Activated CD8-positive, alpha-beta memory T cell treated with anti-CD3 and anti-CD28 coated beads for 1 hour (primary cell): ENCODE data around the gene HAO1.
"Not testable (repeated sequence)": the region's sequence is repeated elsewhere in the genome, so short reads cannot be mapped to it uniquely, and the experiment has no call there.

ENCODE experiments used
- DNase-seq, 2 donors: peaks; one replicate each; pipeline ENCODE4 v3.0.0-alpha.2; 2020; ENCODE audit warnings: low read depth in 1 of 2; ENCODE audit errors: extremely low read depth in 1 of 2

Gene HAO1

GRCh38 chr20:7940341-7940740 lies at the start of gene HAO1:
TSS of gene HAO1 (minus strand) at chr20:7940458. CDS start at chr20:7940422, 36 bp downstream.
- no peak for DNase-seq

- no peak for DNase-seq
Measured at GRCh38 chr20:7989379-7989778, 49.1 kb upstream of the HAO1 start.

- DNase-seq: no peak
Measured at GRCh38 chr20:7985916-7986315, 45.7 kb upstream of the HAO1 start.

GRCh38 chr20:7984192-7984591 lies 43.9 kb upstream of the HAO1 start:
- DNase-seq: no peak

- DNase-seq: no peak
Measured at GRCh38 chr20:7981374-7981773, 41.1 kb upstream of the HAO1 start.

- no peak for DNase-seq
Measured at GRCh38 chr20:7980332-7981046, 40.2 kb upstream of the HAO1 start.

GRCh38 chr20:7977709-7978108 lies 37.5 kb upstream of the HAO1 start:
- DNase-seq: no peak

GRCh38 chr20:7975851-7976414 lies 35.7 kb upstream of the HAO1 start:
- no peak for DNase-seq

- no peak for DNase-seq
Measured at GRCh38 chr20:7974785-7975435, 34.7 kb upstream of the HAO1 start.

- DNase-seq: no peak
Measured at GRCh38 chr20:7971536-7972280, 31.4 kb upstream of the HAO1 start.

- no peak for DNase-seq
Measured at GRCh38 chr20:7967199-7967844, 27.1 kb upstream of the HAO1 start.

- DNase-seq: no peak
Measured at GRCh38 chr20:7966176-7966575, 25.9 kb upstream of the HAO1 start.

GRCh38 chr20:7959484-7959883 lies 19.2 kb upstream of the HAO1 start:
- no peak for DNase-seq

- DNase-seq: not testable (repeated sequence)
Measured at GRCh38 chr20:7956561-7956960, 16.3 kb upstream of the HAO1 start.

GRCh38 chr20:7950387-7950786 lies 10.1 kb upstream of the HAO1 start:
- DNase-seq: no peak

- no peak for DNase-seq
Measured at GRCh38 chr20:7943891-7944290, 3.6 kb upstream of the HAO1 start.

GRCh38 chr20:7939663-7940062 lies 595 bp downstream of the HAO1 start:
- DNase-seq: no peak

GRCh38 chr20:7938058-7938457 lies 2.2 kb downstream of the HAO1 start:
- no peak for DNase-seq

GRCh38 chr20:7937328-7937727 lies 2.9 kb downstream of the HAO1 start:
- no peak for DNase-seq

GRCh38 chr20:7935027-7935551 lies 5.2 kb downstream of the HAO1 start:
- no peak for DNase-seq

GRCh38 chr20:7933346-7933745 lies 6.9 kb downstream of the HAO1 start:
- DNase-seq: no peak
